ENCODE data around the gene LCN10.
"Not testable (repeated sequence)": the region's sequence is repeated elsewhere in the genome, so short reads cannot be mapped to it uniquely, and the experiment has no call there.

LCN10 gene

DNA sequence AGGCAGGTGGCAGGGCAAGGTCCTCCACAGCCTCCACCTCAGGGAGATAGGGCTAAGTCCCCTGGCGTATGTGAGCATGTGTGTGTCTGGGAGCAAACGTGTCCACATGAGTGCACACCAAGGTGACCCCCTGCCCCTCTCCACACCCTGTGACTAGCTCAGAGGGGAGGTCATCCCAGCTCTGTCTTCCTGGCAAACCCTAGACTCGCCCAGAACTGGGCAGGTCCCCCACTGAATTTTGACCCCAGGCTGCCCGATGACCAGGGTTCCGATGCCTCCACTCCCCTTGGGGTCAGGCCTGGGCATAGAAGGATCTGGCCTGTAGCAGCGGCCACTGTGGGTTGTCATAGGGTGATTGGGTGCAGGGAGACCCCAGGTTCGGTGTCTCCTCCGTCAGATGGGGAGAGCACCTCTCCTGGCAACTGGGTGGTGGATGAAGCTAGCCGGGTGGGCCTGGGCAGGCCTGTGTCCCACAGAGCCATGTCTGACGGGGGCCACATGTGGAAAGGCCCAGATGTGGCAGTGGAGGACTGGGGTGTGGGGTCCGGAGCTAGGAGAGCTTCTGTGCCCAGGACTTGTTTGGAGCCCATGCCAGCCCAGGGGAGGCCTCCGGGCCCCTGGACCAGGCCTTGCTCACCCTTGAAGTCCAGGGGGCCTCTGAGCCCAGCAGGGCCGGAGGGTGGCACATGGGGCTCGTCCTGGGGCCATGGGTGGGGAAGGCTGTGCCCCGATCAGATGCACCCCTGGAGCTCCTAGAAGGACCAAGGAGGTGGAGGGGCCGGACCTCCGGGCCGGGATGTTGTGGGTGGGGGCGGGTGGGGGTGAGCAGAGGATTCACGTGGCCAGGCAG is 24.2 kb downstream of the LCN10 start:
- DNase-seq: no peak

- DNase-seq: no peak
Measured at GRCh38 chr9:136717399-136717798, 25.3 kb downstream of the LCN10 start.

GRCh38 chr9:136714893-136715274 is 27.9 kb downstream of the LCN10 start:
- DNase-seq: no peak

DNA sequence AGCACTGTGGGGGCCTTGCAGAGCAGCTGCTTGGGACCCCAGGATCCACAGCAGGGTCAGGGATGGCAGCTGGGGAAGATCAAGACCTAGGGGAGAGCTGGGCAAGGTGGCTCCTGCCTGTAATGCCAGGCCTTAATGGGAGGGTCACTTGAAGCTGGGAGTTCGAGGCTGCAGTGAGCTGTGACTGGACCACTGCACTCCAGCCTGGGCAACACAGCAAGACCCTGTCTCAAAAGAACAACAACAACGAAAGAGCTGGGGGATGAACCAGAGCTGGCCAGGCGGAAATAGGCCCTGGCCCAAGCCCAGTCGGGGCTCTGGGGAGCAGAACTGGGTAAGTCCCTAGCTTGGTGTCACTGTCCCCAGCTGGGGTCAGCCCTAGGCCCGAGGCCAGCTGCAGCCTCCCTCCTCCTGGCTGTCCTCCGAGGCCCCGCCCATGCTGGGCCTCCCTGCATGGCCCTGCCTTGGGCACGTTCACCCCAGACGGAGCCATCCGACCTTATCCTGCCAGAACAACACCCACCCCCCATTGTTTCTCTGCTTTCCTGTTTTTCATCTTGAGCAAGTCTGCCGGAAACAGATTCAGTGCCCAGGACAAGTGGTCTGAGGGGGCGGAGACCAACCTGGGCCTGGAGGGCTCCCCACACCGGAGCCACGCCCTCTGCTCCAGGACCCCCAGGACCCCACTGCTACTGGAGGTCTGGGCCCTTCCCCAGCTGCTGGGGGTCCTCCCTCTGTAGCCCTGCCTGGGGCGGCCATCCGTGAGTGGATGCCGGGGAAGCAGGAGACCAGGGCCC is 28.4 kb downstream of the LCN10 start:
- no peak for DNase-seq

- no peak for DNase-seq
Measured at GRCh38 chr9:136713550-136713949, 29.2 kb downstream of the LCN10 start.

DNA sequence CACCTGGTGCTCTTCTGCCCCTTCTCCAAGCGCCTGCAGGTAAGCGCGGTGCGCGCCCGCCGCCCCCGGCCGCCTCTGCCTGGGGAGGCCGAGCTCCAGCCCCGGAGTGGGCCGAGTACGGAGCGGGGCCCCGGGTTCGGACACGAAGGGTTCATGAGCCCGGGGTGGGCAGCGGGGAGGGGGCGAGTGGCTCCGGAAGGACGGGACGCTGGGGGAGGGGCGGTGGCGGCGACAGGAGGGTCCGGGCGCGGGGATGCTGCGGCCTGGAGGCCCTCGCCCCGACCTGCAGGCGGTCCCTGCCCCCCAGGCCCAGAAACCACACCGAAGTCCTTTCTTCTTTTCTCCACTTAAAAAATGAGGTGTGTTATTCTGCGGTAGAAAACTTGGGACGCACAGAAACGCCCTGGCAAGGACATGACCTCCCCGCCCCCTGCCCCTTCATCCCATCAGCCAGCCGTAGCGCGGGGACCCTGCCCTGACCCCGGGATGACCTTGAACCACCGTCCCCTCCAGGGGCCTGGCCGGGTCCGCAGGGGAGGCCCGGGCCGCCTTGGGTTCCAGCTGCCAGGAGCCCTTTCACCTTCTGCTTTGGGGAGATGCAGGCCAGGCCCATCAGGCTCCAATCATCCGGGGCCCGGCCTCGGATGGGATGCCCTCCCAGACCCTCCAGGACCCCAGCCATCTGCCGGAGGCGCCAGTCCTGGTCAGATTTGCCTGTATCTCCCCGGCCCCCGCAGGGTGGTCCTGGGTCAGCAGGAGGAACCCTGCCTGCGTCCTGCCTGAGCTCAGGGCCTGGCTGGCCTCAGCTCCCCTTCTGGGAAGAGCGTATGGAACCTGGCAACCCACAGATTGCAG is 29.8 kb downstream of the LCN10 start:
- DNase-seq: no peak

DNA sequence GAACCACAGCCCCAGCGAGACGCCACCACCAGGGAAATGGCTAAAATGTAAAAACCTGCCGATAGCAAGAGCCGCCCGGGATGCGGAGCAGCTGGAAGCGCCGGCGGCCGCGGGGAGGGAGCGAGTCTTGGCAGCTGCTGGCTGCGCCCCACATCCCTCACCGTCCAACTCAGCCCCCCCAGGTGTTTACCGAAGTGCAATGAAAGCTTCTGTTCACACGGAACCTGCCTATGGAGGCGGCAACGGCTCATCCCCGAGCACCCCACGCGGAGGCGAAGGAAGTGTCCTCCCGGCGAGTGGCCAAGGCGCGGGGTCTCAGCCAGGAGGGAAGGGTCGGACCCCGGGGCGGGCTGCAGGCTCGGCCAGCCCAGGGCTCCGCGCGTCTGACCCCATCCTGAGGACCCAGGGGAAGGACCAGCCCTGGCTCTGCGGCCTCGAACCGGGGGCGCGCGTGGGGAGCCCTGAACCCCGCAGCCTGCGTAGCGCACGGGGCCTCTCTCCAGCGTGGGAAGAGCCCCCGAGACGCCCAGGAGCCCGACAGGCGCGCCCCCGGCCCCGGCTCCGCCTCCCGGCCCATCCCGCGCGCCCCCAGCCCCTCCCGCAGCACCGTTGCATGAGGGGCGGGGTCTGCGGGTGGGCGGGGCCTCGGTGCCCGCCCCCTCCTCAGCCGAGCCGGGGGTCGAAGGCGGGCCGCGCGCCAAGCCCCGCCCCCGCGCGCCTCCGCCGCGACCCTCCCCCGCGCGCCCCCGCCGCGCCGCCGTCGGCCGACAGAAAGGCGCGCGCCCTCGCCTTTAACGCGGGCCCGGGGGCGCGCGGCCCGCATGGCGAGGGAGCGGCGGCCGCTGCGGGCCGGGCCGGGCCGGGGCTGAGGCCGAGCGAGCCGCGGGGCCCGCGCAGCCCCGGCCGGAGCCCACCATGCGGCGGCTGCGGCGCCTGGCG is 30.7 kb downstream of the LCN10 start, which contains the start of gene DIPK1B:
Gene DIPK1B, plus strand, starts transcription at position 822 of the 939 bp plus-strand sequence. Its CDS starts 94 bp downstream, at position 916.
- DNase-seq: no peak

DNA sequence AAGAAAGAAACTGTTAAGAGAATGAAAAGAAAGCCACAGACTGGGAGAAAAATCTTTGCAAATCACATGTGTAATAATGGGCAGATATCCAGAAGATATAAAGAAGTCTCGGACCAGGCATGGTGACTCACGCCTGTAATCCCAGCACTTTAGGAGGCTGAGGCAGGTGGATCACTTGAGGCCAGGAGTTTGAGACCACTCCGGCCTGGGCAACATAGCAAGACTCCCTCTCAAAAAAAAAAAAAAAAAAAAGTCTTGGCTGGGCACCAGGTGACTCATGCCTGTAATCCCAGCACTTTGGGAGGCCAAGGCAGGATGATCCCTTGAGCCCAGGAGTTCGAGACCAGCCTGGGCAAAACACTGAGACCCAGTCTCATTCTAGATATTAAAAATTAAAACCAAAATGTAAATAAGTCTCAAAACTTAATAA is 31.5 kb downstream of the LCN10 start:
- DNase-seq: not testable (repeated sequence)

- DNase-seq: no peak
Measured at GRCh38 chr9:136710543-136710942, 32.2 kb downstream of the LCN10 start.

DNA sequence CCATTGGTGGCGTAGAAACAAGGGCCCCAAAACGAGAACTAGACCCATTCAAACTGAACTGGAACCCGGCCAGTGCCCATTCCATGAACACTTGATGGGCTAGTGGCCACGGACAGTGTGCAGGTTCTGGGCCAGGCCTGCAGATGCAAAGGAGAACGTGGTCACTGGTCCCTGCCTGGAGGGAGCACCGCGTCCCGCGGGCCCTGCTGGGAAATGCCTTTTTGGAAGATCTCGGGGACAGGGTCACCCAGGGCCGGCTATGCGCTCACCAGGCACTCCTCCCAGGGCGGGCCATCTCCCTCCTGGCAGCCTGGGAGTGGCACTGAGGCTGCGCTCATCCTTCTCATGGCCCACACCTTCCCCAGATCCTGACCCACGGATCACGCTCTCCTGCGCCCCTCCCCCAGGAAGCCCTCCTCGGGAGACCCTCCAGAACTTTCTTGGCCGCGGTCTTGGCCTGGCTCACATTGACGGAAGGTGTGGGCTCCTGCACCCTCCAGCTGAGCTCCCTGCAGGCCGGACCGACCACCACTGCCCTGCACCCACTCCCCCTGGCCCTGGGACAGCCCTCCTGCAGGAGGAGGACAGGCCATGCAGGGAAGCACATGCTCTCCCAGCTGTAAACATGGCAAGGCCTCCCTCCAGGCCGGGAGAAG is 33.2 kb downstream of the LCN10 start:
- DNase-seq: no peak

DNA sequence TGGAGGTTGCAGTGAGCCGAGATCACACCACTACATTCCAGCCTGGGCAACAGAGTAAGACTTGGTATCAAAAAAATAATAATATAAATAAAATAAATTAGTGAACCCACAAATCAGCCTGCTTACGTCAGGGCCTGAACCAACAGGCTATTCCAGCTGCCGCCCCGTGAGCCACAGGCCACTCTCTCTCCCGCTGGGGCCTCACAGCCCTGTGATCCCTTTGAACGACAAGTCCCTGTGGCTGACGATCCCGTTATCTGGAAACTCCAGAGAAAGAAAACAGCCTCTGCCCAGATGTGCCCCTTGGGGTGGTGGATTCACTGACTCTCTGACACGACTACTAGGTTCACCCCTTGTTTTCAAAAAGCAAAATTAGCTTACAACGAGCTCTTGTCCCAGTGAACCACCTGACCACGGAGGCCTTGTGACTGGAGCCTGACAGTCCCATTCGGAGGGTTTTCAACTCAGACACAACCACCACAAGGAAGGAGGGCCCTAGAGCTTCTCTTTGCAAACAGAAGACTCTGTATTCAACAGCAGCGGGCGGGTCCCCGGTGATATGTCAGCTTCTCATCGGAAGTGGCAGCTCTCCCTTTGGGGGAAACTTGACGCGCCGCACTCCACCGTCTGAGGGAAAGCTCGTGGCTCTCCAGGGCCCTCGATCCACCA is 34.8 kb downstream of the LCN10 start:
- DNase-seq: no peak

- no peak for DNase-seq
Measured at GRCh38 chr9:136707011-136707410, 35.7 kb downstream of the LCN10 start.

DNA sequence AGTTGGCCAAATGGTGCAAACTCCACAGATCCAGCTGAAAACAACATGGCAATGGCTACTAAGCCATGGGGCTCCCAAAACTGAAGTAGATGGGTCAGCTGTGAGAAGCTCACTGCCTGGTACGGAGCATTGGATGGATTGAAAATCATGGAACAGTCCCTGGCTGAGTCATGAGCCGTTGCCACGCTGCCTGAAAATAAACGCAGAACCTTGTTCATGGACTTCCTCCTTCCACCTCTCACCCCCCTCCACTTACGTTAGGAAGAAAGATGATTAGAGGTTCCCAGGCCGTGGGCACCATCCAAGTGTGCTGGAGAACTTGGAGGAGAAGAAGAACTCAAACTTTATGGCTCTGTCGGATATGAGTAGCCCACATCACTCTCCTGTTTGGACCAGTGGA is 37.2 kb downstream of the LCN10 start:
- no peak for DNase-seq

GRCh38 chr9:136704741-136705140 is 38.0 kb downstream of the LCN10 start:
- not testable (repeated sequence) for DNase-seq

- peak; percentile 53 for DNase-seq
Measured at GRCh38 chr9:136703276-136703860, 39.4 kb downstream of the LCN10 start.

GRCh38 chr9:136701668-136702053 is 41.1 kb downstream of the LCN10 start:
- no peak for DNase-seq

DNA sequence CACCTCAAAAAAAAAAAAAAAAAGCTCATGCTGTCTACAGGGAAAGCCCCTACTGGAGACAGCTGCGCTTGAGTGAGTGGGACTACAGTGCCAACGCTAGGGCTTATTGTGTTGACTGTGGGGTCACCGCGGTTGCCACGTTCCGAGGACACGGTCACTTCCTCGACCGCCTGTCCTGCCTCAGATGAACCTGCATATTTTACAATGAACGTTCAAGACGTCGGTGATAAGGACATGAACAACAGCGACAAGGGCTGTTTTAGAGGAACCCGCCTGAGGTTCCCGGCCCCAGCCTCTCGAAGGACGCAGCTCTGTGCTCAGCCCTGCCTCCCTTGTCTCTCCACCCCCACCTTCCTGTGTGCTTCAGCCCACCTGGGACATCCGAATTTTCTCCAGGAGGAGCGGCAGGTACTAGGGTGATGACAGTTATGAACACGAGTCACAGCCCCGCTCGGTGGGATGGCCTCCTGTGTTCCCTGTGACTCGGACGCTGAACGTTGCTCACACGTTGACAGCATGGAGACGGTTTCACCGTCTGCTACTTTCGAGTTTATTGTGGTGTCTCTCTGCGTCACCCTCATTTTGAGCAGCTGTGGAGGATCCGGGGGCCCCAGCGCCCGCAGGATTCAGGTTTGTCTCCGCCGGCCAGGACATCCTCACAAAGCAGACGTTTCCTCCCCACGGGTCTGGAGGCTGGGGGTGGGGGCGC is 41.6 kb downstream of the LCN10 start:
- no peak for DNase-seq

- no peak for DNase-seq
Measured at GRCh38 chr9:136700304-136700703, 42.4 kb downstream of the LCN10 start.

DNA sequence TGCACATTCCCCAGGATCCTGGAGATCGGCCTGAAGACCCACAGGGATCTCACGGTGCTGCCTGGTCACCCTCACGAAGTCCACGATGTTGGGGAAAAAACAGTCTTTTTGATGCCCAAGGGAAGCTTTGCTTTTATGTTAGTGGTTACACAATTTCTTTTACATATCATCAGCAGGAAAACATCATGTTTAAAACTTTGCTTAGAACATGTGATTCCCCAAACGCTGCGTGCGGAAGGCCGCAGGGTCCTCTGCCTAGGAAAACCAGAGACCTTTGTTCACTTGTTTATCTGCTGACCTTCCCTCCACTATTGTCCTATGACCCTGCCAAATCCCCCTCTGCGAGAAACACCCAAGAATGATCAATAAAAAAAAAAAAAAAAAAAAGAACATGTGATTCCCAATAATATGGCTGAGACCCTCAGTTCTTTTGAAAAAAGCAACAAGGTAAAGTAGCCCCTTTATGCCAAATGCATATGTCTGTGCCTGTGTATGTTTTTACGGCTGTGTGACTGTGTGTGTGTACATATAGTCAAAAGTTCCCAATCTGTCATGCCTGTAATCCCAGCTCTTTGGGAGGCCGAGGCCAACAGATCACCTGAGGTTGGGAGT is 44.0 kb downstream of the LCN10 start:
- no peak for DNase-seq
